Effector memory CD4-positive, alpha-beta T cell (primary cell): ENCODE data around the gene KHDRBS2.

Experiments
- DNase-seq, 3 donors: peaks; one replicate each; pipeline ENCODE4 v3.0.0-alpha.2; 2020
- H3K27ac ChIP-seq: 2 replicates; pipeline ENCODE4 v1.7.0; 2013; ENCODE audit warnings: mild to moderate bottlenecking, low read length, moderate library complexity; ENCODE audit not compliant: insufficient read depth, poor library complexity, severe bottlenecking
- H3K27me3 ChIP-seq: replicated peaks from 2 replicates; pipeline ENCODE4 v1.7.0; 2013; ENCODE audit warnings: mild to moderate bottlenecking, low read length; ENCODE audit not compliant: insufficient read depth, control insufficient read depth, poor library complexity, severe bottlenecking
- H3K36me3 ChIP-seq: 2 replicates; pipeline ENCODE4 v1.7.0; 2013; ENCODE audit warnings: mild to moderate bottlenecking, low read length, moderate library complexity; ENCODE audit not compliant: control insufficient read depth, insufficient read depth
- H3K4me1 ChIP-seq: 2 replicates; pipeline ENCODE4 v1.7.0; 2013; ENCODE audit warnings: low read length, mild to moderate bottlenecking; ENCODE audit not compliant: control insufficient read depth, insufficient read depth, poor library complexity, severe bottlenecking
- H3K4me3 ChIP-seq: 2 replicates; pipeline ENCODE4 v1.7.0; 2013; ENCODE audit warnings: low read length, low read depth, mild to moderate bottlenecking; ENCODE audit not compliant: insufficient read depth, poor library complexity, severe bottlenecking
- H3K9me3 ChIP-seq: 2 replicates; pipeline ENCODE4 v1.7.0; 2013; ENCODE audit warnings: mild to moderate bottlenecking, low read length, moderate library complexity; ENCODE audit not compliant: control insufficient read depth
- total RNA-seq, 3 donors: gene quantifications; one replicate each; lab custom pipeline; 2026; lab: John Stamatoyannopoulos, UW

KHDRBS2 gene
- 0 reads per million in 3 donors for total RNA-seq

DNA sequence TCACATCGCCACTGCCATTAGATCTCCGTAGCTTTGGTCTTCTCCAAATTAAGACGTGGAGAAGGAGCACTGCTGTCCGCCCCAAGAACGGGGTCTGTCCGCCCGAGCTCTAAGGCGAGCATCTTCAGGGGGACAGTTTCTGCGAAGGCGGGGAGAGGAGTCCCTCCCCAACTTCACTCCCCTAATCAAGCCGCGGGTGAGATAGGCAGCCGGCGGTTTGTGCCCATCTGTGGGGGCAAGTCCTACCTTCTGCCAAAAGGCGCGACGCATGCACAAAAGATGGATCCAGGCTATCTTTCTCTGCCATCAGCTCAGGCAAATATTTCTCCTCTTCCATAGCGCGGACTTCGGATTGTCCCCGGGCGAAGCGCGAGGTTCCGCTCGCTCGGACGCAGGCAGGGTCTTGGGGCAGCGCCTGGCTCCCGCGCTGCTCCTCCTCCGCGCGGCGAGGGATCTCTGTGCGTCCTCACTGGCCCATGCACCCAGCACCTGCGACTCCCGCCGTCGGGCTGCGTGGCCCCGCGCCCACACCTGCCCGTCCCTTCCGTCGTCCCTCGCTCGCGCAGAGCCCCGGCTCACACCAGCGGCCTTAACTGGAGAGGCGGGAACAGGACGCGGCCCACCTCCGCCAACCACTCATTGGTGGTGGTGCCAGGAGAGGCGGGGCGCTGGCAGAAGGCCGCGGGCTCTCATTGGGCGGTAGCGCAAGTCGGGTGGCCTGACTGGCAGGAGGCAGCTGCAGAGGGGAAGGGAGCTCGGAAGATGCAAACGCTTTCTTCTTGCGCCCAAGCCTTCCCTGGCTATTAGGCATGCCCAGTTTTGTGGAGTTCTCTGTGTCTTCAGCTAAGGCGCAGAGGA is at the start of gene KHDRBS2:
Gene KHDRBS2 (minus strand): TSS at position 614 of the 858 bp plus-strand sequence.
- no peak for DNase-seq
- Histone ChIP-seq H3K27me3 (no peaks in the 10 kb centered on the region), H3K9me3 (no peaks in the 10 kb centered on the region), H3K4me1 (no peaks in the 10 kb centered on the region), H3K27ac (no peak within 1 kb of the TSS), H3K36me3 (no peaks in the 10 kb centered on the region), H3K4me3 (no peak within 1 kb of the TSS)

- H3K27me3 ChIP-seq, result no peaks in the 10 kb centered on the region
- H3K4me3 ChIP-seq, result no peak overlapping the region
- no peaks in the 10 kb centered on the region for H3K9me3 ChIP-seq
- no peak overlapping the region for H3K27ac ChIP-seq
- no peaks in the 10 kb centered on the region for H3K4me1 ChIP-seq
- no peaks in the 10 kb centered on the region for H3K36me3 ChIP-seq
- no peak for DNase-seq
Measured at GRCh38 chr6:62328607-62329006, 42.6 kb upstream of the KHDRBS2 start.

- Histone ChIP-seq H3K27ac (no peak overlapping the region), H3K4me1 (no peaks in the 10 kb centered on the region), H3K36me3 (no peaks in the 10 kb centered on the region), H3K4me3 (no peak overlapping the region), H3K27me3 (no peaks in the 10 kb centered on the region), H3K9me3 (no peaks in the 10 kb centered on the region)
- DNase-seq, result no peak
Measured at GRCh38 chr6:62324834-62325233, 38.8 kb upstream of the KHDRBS2 start.

DNA sequence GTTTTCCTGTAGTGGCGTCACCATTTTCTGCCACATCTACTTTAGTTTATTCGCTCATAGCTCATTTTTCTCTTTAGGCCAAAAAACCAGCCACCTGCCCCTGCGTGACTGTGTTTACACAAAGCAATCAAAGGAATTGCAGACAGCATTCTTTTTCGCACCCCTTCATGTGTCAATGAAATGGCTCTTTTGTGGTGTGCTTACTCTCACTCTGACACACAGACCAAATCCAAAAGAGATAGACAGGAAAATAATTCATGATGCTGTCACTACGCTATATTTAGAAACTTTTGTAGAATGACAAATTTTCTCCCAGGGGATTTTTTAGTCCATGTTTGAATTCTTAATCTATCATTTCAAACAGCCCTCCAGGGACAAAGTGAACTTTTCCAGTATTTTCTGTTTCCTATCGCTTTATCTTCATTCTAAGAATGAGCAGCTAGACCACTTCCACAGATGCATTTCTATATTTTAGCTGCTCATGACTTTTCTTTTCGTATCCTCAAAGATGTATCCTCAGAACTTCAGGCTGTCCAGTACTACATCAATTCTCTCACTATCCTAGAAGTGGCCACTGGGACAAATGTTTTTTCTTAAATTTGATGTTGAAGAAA is 37.9 kb upstream of the KHDRBS2 start:
- H3K4me3 ChIP-seq, result no peak overlapping the region
- H3K27ac ChIP-seq, result no peak overlapping the region
- no peaks in the 10 kb centered on the region for H3K4me1 ChIP-seq
- H3K36me3 ChIP-seq, result no peaks in the 10 kb centered on the region
- no peaks in the 10 kb centered on the region for H3K27me3 ChIP-seq
- H3K9me3 ChIP-seq, result no peaks in the 10 kb centered on the region
- DNase-seq, result no peak

DNA sequence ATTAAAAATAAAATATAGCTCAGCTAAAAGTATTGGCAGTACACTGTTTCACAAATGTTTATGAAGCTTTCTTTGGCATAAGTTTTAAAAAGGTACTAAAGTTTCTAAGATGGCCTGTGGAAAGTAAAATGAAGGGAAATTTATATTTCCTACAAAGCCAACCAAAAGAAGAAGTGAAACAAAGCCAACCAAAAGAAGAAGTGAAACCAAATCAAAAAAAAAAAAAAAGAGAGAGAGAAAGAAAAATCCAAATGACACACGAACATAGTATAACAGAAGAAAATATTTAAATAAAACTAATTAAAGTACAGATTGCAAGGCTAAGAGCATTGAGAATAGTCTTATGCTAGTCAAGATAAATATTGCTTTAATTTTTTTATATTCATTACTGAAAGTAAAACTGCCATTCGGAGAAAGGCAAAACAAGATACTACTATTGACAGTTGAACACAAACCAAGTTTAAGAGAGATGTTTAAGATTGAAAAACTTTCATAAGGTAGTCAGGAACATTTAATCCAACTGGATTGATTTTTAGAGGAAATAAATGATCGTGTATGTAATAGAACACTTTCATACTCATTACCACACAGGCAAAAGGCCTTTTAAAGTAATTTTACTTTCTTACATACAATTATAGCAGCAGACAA is 12.8 kb upstream of the KHDRBS2 start:
- H3K4me1 ChIP-seq, result no peaks in the 10 kb centered on the region
- no peaks in the 10 kb centered on the region for H3K9me3 ChIP-seq
- no peak overlapping the region for H3K4me3 ChIP-seq
- no peaks in the 10 kb centered on the region for H3K27me3 ChIP-seq
- H3K27ac ChIP-seq, result no peak overlapping the region
- DNase-seq, result no peak
- H3K36me3 ChIP-seq, result no peaks in the 10 kb centered on the region

DNA sequence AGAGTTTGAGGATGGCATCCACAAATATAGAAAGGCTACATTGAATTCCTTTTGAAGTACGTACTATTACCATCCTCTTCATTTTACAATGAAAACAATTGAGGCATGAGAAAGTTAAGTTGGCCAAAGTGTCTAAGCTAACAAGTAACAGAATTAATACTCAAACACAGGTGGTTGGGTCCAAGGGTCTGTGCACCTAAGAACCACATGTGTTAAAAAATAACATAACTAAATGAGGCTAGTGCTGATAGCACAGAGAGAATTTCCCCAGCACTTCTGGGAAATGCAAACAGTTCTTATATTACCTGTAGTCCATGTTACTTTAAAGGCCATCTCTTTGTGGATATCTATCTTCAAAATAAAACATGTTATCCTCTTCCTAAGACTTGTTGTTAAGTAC is 10.5 kb upstream of the KHDRBS2 start:
- DNase-seq, result no peak
- Histone ChIP-seq H3K27me3 (no peaks in the 10 kb centered on the region), H3K27ac (no peak overlapping the region), H3K4me1 (no peaks in the 10 kb centered on the region), H3K36me3 (no peaks in the 10 kb centered on the region), H3K9me3 (no peaks in the 10 kb centered on the region), H3K4me3 (no peak overlapping the region)

GRCh38 chr6:62288974-62289373 is 2.9 kb upstream of the KHDRBS2 start:
- Histone ChIP-seq H3K27ac (no peak overlapping the region), H3K9me3 (no peaks in the 10 kb centered on the region), H3K4me1 (no peaks in the 10 kb centered on the region), H3K36me3 (no peaks in the 10 kb centered on the region), H3K4me3 (no peak overlapping the region), H3K27me3 (no peaks in the 10 kb centered on the region)
- no peak for DNase-seq

DNA sequence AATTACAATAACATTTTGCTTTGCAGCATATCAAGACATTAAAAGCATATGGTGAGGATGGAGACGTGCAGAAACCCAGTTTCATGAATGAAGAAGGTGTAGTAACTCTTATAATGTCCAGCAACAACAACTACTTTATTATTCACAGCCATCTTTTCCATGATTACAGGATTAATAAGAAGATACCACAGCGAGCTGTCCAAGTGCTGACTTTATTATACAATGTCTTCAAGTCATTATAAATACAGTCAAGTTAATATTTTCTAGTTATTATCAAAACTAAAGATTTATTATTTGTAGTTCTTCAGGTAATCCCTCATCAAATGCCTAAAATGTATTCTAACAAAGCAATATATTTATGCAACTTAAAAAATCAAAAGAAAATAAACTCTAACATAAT is 2.5 kb upstream of the KHDRBS2 start:
- Histone ChIP-seq H3K27ac (no peak overlapping the region), H3K27me3 (no peaks in the 10 kb centered on the region), H3K9me3 (no peaks in the 10 kb centered on the region), H3K36me3 (no peaks in the 10 kb centered on the region), H3K4me1 (no peaks in the 10 kb centered on the region), H3K4me3 (no peak overlapping the region)
- DNase-seq, result no peak

- Histone ChIP-seq H3K36me3 (no peaks in the 10 kb centered on the region), H3K4me3 (no peak overlapping the region), H3K27me3 (no peaks in the 10 kb centered on the region), H3K4me1 (no peaks in the 10 kb centered on the region), H3K27ac (no peak overlapping the region), H3K9me3 (no peaks in the 10 kb centered on the region)
- no peak for DNase-seq
Measured at GRCh38 chr6:62286470-62286843, 432 bp upstream of the KHDRBS2 start.

- Histone ChIP-seq H3K9me3 (no peaks in the 10 kb centered on the region), H3K36me3 (no peaks in the 10 kb centered on the region), H3K4me3 (no peak overlapping the region), H3K27me3 (no peaks in the 10 kb centered on the region), H3K27ac (no peak overlapping the region), H3K4me1 (no peaks in the 10 kb centered on the region)
- DNase-seq, result no peak
Measured at GRCh38 chr6:62284725-62285124, 1.3 kb downstream of the KHDRBS2 start.
